ENCODE results near the gene GALNT16.
"Not testable (repeated sequence)": the region's sequence is repeated elsewhere in the genome, so short reads cannot be mapped to it uniquely, and the experiment has no call there.

The GALNT16 gene

DNA sequence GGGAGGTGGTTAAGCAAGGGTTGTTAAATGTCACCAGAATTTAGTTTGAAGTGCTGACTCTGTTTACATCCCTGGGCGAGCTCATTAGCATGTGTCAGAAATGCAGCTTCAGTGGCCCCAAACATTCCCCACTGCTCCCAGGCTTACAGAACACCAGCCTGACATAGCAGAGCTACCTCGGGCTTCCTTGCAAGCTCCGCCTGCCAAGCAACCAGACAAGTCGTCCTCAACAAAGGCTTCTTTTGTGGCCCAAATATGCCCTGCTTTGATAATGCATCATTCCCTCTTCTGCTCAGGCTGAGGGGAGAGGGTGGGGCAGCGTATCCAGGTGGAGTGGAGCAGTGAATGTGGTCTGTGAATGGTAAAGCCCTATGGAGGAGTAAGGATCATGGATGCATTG lies 110.1 kb downstream of the GALNT16 start:
- no peak for DNase-seq

DNA sequence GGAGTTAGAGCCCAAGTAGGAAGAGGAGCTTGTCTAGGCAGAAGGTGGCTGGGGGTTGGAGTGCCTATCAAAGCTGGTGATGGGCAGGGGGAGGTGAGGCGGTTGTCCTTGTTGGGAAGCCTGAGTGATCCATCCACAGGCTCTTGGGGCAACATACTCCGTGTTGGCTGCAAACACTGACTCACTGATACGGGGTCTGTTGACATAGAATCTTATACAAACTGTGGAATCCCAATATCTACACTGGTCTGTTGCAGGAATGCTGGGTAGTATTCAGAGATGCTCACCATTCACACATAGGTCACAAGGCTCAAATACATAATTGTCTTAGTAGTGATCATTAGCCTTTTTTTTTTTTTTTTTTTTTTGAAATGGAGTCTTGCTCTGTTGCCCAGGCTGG lies 112.2 kb downstream of the GALNT16 start:
- no peak for DNase-seq

DNA sequence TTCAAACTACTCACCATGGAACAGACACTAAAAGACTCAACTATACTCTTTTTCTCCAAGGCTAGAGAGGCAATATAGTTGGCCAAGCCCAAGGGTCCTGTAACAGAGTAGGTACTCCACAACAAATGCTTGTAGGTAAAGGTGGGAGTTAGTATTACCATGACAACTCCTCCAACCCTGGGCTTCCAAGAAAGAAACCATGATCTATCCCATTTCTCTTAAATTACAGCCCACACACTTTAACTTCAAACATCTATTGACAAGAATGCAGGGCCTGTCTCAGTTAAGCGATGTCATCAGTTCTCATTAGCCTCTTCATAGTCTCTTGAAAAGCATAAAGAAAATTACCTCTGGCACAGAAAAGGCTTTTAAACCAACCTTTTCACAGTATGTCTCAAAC lies 113.1 kb downstream of the GALNT16 start:
- no peak for DNase-seq

GRCh38 chr14:69374235-69374634 lies 114.3 kb downstream of the GALNT16 start:
- DNase-seq: no peak

DNA sequence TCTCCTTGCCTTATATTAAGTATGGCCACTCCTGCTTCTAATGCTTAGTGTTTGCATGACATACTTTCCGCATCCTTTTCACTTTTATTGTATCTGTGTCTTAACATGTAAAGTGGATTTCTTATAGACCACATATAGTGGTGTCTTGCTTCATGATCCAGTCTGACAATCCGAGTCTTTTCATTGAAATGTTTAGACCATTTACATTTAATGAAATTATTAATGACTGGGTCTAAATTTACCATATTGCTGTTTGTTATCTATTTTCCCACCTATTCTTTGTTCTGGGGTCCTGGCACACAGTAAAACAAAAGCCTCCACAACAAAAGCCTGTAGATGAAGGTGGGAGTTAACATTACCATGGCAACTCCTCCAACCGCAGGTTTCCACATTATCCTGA lies 115.2 kb downstream of the GALNT16 start:
- no peak for DNase-seq

GRCh38 chr14:69375722-69376121 lies 115.8 kb downstream of the GALNT16 start:
- DNase-seq: no peak

DNA sequence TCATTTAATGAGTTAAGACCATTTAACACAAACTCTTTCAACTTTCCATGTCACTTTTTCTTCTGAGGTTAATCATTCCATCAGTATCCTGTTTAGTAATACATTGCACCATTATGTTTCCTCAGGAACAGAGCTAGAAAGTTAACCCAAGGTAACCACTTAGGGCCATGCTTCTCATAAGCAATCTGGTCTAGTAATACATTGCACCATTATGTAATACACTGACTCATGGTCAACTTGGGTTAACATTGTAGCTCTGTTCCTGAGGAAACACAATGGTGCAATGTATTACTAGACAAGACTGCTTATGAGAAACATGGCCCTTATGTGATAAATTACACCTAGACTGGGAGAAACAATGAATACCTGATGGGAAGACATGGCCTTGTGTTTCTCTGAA lies 116.5 kb downstream of the GALNT16 start:
- peak; percentile 81 for DNase-seq

DNA sequence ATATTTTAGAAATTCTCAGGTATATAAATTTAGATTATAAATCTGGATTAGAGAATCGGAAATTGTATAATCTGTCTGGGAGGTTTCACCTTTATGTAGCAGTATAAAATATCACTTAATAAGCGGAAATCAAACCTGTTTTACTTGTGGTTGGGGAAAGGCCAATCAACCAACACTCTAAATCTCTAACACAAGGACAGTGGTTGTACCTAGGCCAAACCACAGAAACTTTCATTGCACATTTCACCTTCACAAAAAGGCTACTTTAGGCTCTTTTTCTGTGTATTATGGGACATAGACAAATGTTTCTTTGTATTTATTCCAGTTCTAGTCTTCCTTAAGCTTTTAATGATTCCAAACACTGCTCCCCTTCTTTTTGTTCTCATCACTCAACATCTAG lies 118.3 kb downstream of the GALNT16 start:
- no peak for DNase-seq

DNA sequence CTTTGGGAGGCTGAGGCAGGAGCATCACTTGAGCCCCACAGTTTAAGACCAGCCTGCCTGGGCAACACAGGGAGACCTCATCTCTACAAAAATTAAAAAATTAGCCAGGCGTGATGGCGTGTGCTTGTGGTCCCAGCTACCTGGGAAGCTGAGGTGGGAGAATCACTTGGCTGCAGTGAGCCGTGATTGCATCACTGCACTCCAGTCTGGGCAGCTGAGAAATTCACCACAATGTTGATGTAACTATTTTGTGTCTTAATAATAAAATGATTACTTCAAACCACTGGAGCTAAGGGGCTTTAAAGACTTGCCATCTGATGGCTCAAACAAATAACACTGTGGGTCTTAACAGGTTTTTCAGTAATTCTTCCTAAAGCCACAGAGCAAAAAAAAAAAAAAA lies 127.4 kb downstream of the GALNT16 start:
- no peak for DNase-seq

GRCh38 chr14:69391400-69391799 lies 131.4 kb downstream of the GALNT16 start:
- DNase-seq: not testable (repeated sequence)

DNA sequence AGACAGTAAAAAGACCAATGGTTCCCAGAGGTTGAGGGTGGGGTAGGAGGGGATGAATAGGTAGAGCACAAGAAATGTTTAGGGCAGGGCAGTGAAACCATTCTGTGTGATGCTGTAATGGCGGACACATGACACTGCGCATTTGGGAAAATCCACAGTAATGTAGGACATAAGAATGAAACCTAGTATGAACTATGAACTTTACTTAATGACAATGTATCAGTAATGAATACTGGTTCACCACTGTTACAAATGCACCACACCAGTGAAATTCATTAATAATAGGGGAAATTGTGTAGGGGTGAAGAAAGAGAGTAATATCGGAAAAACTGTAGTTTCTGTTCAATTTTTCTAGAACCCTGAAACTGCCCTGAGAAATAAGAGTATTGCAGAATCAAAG lies 132.5 kb downstream of the GALNT16 start:
- DNase-seq: no peak

- DNase-seq: no peak
These were observed 136.0 kb downstream of the GALNT16 start for GRCh38 chr14:69395929-69396328.

DNA sequence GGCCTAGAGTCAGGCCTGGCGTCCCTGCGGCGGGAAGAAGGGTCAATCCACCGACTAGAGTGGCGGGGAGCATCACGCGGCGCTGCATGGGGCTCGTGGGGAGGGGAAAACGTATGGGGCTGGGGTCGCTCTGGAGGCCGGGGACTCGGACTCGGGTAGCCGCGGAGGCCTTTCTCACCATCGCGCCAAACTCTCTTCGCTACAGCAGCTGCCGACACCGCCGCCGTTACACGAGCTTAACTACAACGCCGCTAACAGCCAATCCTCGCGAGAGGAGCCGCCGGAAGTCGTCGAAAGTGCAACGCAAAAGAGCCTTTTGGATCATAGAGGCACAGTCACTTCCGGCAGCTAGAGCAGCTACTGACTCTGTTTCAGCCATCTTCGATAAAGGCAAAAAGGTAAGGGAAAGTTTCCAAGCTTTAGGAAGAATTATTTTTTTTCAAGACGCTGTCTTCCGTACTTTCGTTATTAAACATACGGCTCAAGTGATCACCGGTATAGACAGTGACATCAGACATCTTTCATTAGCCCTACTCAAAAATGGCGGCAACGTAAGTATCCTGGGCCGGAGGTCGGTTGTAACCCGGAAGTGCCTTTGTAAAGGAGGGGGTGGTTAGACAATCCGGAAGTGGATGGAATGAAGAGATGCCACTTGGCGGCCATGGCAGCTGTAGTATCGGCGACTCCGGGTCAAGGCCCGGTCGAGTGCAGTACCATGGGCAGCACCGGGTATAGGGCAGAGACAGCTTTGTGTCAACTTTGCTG lies 138.3 kb downstream of the GALNT16 start, which contains the start of the genes ERH and SLC39A9:
TSS of gene ERH (minus strand) at position 247 of the 765 bp plus-strand sequence. CDS start at position 181, 66 bp downstream.
TSS of gene SLC39A9 (plus strand) at position 640 of the 765 bp plus-strand sequence. CDS start 678 bp downstream, outside the sequence.
- peak; percentile 98 for DNase-seq

DNA sequence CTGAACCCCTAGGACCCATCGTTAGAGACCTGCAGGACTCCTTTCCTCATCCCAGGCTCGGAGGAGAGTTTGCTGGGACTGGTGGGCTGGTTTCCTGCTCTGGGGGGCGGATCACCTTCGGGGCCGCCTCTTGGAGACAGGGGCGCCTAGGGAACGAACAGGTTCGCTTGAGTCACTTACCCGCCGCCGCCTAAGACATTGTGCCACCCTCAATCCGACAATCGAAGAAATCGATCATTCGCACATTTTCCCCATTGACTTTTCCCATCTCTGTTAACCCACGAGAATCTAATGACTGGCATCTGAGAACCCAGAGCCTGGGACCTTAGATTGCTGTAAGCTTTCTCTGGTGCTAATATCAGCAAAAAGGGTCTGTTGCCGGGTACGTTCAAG lies 138.9 kb downstream of the GALNT16 start:
- DNase-seq: no peak

DNA sequence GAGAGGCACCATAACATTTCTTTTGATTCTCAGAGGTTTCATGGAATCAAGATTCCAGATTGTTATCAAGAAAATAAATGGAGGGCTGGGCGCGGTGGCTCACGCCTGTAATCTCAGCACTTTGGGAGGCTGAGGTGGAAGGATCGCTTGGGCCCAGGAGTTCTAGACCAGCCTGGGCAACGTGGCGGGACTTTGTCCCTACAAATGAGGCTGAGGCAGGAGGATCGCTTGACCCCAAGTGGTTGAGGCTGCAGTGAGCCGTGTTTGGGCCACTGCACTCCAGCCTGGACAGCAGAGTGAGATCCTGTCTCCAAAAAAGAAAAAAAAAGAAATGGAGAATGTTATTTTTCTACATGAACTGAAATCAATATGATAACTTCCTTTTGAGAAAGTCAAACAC lies 139.8 kb downstream of the GALNT16 start:
- no peak for DNase-seq

DNA sequence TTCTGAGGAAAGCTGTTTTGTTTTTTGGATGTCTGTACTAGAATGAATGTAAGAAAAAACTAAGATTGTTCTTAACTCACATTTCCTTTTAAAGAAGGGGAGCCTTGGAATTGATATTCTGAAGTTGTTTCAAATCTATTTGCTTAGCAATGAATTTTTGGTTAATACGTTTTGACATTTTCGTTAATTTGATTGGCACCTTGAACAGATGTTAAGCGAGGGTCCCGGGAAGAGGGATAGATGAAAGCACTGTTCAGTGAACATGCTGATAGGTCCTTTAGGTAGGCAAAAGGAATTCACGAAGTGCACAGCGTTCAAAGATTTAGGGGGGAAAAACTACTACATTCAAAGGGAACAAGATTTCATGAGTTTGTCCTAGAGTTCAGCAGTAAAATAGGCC lies 140.2 kb downstream of the GALNT16 start:
- no peak for DNase-seq

- peak; percentile 21 for DNase-seq
These were observed 141.9 kb downstream of the GALNT16 start for GRCh38 chr14:69401841-69402240.

GRCh38 chr14:69404478-69404877 lies 144.5 kb downstream of the GALNT16 start:
- DNase-seq: no peak

- peak; percentile 13 for DNase-seq
These were observed 144.9 kb downstream of the GALNT16 start for GRCh38 chr14:69404883-69405282.

GRCh38 chr14:69405762-69406161 lies 145.8 kb downstream of the GALNT16 start:
- no peak for DNase-seq
